Fibroblast of lung (primary cell): ENCODE measurements around the gene ZYG11B.

ENCODE experiments used
- EZH2 ChIP-seq: IDR thresholded peaks from 2 replicates; pipeline ENCODE4 v1.5.1; 2012; ENCODE audit warnings: low read length, control low read depth, mild to moderate bottlenecking; ENCODE audit errors: missing control alignments
- TF ChIP-seq, protein P1 (sequence below), 2 donors: IDR thresholded peaks in 1 of 2; conservative IDR thresholded peaks in 1 of 2; 1 replicate in 1 of 2; 2 replicates in 1 of 2; pipeline ENCODE4 v1.5.1; 2011 to 2012; ENCODE audit warnings: low read length in 2 of 2, control low read depth in 1 of 2, inconsistent platforms in 1 of 2, low read depth in 1 of 2, mild to moderate bottlenecking in 1 of 2

DNA sequence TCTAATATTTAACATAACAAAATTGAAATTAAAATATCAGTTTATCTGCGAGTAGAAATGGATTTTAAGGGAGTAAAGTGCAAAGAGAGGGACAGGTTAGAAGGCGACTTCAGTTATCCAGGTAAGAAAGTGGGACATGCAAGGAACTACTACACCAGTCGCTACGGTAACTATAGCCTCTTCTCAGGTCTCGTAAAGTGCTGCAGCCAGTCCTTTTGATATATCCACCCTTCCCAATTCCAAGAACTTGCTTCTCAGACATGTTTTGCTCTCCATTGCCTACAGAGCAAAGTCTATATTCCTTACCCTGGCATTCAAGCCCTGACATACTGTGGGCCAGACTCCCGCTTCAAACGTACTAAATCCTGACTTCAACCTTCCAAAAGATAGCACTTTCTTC, 30.6 kb upstream of the ZYG11B start:
- TF ChIP-seq, protein P1, sequence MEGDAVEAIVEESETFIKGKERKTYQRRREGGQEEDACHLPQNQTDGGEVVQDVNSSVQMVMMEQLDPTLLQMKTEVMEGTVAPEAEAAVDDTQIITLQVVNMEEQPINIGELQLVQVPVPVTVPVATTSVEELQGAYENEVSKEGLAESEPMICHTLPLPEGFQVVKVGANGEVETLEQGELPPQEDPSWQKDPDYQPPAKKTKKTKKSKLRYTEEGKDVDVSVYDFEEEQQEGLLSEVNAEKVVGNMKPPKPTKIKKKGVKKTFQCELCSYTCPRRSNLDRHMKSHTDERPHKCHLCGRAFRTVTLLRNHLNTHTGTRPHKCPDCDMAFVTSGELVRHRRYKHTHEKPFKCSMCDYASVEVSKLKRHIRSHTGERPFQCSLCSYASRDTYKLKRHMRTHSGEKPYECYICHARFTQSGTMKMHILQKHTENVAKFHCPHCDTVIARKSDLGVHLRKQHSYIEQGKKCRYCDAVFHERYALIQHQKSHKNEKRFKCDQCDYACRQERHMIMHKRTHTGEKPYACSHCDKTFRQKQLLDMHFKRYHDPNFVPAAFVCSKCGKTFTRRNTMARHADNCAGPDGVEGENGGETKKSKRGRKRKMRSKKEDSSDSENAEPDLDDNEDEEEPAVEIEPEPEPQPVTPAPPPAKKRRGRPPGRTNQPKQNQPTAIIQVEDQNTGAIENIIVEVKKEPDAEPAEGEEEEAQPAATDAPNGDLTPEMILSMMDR (conservative IDR thresholded peaks at IDR 0.05 in 1 of 2, IDR thresholded peaks at IDR 0.05 in 1 of 2; ENCODE audit: low read depth in 1 of 2, low read length in 2 of 2): no peak
- no peak for TF ChIP-seq EZH2
